ENCODE measurements around the gene ADAMTS7. TPM values are rescaled to one million over a fixed set of nuclear protein-coding genes. Genes with fewer than 3 reads are reported as not detected.
A peak's percentile ranks its signal among the peaks of the same experiment; 100 is the strongest.

Gene ADAMTS7
- total and polyA plus RNA-seq, 2 of the 4 experiments (the other 2 are of a cell fraction), result 1.4 to 12.6 TPM

- H2AK9ac ChIP-seq (replicated peaks; ENCODE audit: low read depth, low read length, poor library complexity), result no peak overlapping the region
- H3K23ac ChIP-seq (ENCODE audit: low read depth, low read length), result no peak overlapping the region
- no peak overlapping the region for H4K91ac ChIP-seq (ENCODE audit: insufficient read depth, low read depth, low read length)
- in situ Hi-C loops (cut with MboI; ENCODE audit: low sequenced_read_pairs), result no loop called here
- H3K79me1 ChIP-seq (ENCODE audit: low read depth in 1 of 2, low read length in 2 of 2), result no peaks in the 10 kb centered on the region
- no peak overlapping the region for H3K4me3 ChIP-seq (ENCODE audit: insufficient read depth, low read depth, low read length)
- H3K18ac ChIP-seq (ENCODE audit: low read depth, low read length), result no peak overlapping the region
- H4K5ac ChIP-seq (ENCODE audit: low read depth, low read length), result no peak overlapping the region
- no peaks in the 10 kb centered on the region for H3K27me3 ChIP-seq (ENCODE audit: control insufficient read depth, insufficient read depth, low read length)
- peak overlapping the region; percentile 44; the same call in 1 of the 2 replicates for H3K4me2 ChIP-seq (ENCODE audit: low read depth, low read length)
- ChIA-PET CTCF (interaction anchor here (1.0 to 1.1 kb wide), 2 partner anchors 9 to 131 kb away, joined by 3 read pairs; no protein-coding TSS in a partner anchor), POLR2A (ENCODE audit: unreplicated experiment) (no interaction called here)
- no peaks in the 10 kb centered on the region for H3K36me3 ChIP-seq (ENCODE audit: control insufficient read depth, insufficient read depth, low read length)
- H2BK20ac ChIP-seq (ENCODE audit: low read depth, low read length), result no peak overlapping the region
- no peak overlapping the region for H2BK15ac ChIP-seq (ENCODE audit: low read depth, low read length)
- H2AK5ac ChIP-seq (ENCODE audit: low read depth, low read length), result no peak overlapping the region
- ATAC-seq (ENCODE audit: low read depth) (peak; percentile 12), DNase-seq (no peak)
- no peak overlapping the region for H2AFZ ChIP-seq (replicated peaks; ENCODE audit: low read length, poor library complexity)
- TF ChIP-seq NFE2L2 (IDR thresholded peaks at IDR 0.05; ENCODE audit: low read depth, low read length) (no peak), POLR2A (IDR thresholded peaks at IDR 0.05; ENCODE audit: low read depth, low read length) (no peak)
- no peak overlapping the region for H3K9ac ChIP-seq (ENCODE audit: low read depth, low read length)
- 50% methylated on average over 1 of the region's 7 CpGs; no CpG with 5 or more reads in 1 of the 2 experiments for WGBS, 2 experiments (ENCODE audit: extremely low coverage in 2 of 2, insufficient read length in 1 of 2)
- intact Hi-C loops (cut with micrococcal nuclease), result loop anchor here (5.0 kb wide), 1 partner anchor 122 kb away; the partner anchor contains the start of gene MORF4L1
- H2BK120ac ChIP-seq (ENCODE audit: low read depth, low read length), result no peak overlapping the region
- H3K14ac ChIP-seq (replicated peaks; ENCODE audit: low read depth, low read length), result no peak overlapping the region
- H3K4ac ChIP-seq (ENCODE audit: low read depth, low read length), result no peak overlapping the region
- no peak overlapping the region for H4K8ac ChIP-seq (ENCODE audit: low read depth in 2 of 2, low read length in 2 of 2)
- no peaks in the 10 kb centered on the region for H4K20me1 ChIP-seq (ENCODE audit: insufficient read depth, low read length)
- no peaks in the 10 kb centered on the region for H3K9me1 ChIP-seq (ENCODE audit: insufficient read depth, low read length)
- H3K4me1 ChIP-seq (ENCODE audit: control insufficient read depth, insufficient read depth, low read length), result no peaks in the 10 kb centered on the region
- no peak overlapping the region for H3K27ac ChIP-seq (ENCODE audit: insufficient read depth, low read length)
- H2BK5ac ChIP-seq (ENCODE audit: low read depth, low read length, poor library complexity, severe bottlenecking), result no peak overlapping the region
- dilution Hi-C loops (cut with HindIII; ENCODE audit: low sequenced_read_pairs, unreplicated experiment), result no loop called here
- no peaks in the 10 kb centered on the region for H3K9me3 ChIP-seq (ENCODE audit: control insufficient read depth, insufficient read depth, low read length)
- no peak overlapping the region for H3K56ac ChIP-seq (ENCODE audit: extremely low read depth, insufficient read depth, low read length)
- BruUV-seq (replicated peaks), result no TSS peak
These were observed 60.7 kb downstream of the ADAMTS7 start for GRCh38 chr15:78750566-78750965.

Measured in IMR-90 (cell line).